Stimulated activated naive CD4-positive, alpha-beta T cell (primary cell): ENCODE data around the gene NIF3L1.
A peak's percentile ranks its signal among the peaks of the same experiment; 100 is the strongest.
"Not testable (repeated sequence)": the region's sequence is repeated elsewhere in the genome, so short reads cannot be mapped to it uniquely, and the experiment has no call there.

Source experiments
- DNase-seq, 6 experiments: peaks; one replicate each; lab custom pipeline; 2025; lab: John Stamatoyannopoulos, UW

The NIF3L1 gene

DNA sequence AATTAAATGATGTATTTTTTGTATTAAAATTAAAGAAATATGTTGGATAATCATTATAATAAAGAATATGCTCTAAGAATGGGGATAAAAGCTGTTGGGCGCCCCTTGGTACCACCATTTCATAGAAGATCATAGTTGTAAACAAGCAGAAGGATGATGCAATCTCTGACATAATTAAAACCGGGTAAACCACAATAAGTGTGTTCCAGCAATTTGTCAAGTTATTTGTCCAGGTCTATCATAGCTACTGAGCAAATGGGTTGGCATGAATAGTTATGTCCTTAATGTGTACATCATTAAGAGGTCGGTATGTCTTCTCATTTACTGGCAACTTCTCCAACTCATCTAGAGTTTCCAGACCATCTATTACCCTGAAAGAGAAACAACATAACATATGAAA lies 18.0 kb upstream of the NIF3L1 start:
- DNase-seq = no peak

DNA sequence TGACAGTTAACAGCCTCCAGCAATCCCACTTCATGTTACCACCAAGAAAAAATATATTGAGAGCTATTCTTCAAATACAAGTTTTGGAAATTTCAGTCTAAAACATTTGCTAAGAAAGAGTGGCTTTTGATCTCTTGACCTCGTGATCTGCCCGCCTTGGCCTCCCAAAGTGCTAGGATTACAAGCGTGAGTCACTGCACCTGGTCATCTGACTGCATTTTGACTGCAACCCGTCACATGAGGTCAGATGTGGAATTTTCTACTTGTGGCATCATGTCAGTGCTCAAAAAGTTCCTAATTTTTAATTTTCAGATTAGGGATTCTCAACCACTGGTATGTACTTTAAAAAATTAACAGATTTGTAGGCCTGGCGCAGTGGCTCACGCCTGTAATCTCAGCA lies 15.6 kb upstream of the NIF3L1 start:
- DNase-seq = no peak

DNA sequence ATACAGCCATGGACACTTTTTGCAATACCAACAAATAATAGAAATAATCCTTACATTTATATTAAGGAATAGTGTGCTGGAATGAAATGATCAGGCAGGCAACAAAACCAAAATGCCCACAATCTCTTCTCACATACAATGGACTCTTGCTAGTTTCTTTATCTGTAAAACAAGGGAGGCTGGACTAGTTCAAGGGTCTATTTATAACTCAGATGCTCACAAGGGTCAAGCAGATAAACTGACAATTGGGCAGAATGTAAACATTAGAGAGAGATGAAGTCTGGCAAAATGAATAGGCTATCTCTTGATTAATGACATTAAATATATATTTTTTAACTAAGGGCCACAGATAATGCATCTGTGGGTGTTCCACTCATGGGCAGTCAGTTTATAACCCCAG lies 11.7 kb upstream of the NIF3L1 start:
- DNase-seq = no peak

DNA sequence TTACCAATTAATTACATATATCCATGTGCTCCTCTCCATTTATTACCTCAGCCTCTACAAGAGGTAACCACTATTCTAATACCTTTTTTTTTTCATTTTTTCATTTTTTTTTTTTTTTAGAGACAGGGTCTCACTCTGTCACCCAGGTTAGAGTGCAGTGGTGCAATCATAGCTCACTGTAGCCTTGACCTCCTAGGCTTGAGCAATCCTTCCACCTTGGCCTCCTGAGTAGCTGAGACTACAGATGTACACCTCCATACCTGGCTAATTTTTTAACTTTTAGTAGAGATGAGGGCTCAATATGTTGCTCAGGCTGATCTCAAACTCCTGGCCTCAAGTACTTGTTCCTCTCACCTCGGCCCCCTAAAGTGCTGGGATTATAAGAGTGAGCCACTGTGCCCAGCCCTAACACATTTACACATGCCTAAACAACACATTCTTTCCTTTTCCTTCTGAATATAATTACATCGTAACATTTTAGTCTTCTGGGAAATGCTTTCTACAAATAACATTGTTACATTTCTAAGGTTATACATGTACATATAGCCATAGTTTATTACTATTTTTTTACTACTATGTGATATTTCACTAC lies 10.8 kb upstream of the NIF3L1 start:
- DNase-seq = no peak

DNA sequence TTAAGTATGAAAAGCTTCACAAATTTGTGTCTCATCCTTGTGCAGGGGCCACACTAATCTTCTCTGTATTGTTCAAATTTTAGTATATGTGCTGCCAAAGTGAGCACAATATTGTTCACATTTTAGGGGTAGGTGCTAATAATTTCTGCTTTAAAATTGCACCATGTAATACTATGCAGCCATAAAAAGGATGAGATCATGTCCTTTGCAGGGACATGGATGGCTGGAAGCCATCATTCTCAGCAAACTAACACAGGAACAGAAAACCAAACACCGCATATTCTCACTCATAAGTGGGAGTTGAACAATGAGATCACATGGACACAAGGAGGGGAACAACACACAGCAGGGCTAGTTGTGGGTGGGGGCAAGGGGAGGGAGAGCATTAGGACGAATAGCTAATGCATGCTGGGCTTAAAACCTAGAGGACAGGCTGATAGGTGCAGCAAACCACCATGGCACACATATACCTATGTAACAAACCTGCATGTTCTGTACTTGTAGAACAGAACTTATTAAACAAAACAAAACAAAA lies 7.4 kb upstream of the NIF3L1 start:
- DNase-seq = not testable (repeated sequence)

DNA sequence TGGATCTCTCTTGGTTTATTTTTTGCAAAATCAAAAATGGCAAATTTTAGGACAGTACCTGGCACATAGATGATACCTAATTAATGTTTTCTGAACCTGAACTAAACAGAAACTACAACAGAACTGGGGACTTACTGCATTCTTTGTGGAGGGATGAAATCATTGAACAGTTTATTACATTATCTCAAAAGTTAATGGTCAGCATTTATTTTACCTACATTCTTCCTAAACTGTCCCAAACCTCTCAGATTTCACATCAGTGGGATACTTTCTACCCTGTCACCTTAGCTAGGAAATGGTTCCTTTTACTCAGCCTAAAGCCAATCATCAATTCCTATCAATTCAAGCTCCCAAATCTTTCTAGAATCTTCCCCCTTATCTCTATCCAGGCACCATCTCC lies 10.3 kb downstream of the NIF3L1 start:
- no peak for DNase-seq

DNA sequence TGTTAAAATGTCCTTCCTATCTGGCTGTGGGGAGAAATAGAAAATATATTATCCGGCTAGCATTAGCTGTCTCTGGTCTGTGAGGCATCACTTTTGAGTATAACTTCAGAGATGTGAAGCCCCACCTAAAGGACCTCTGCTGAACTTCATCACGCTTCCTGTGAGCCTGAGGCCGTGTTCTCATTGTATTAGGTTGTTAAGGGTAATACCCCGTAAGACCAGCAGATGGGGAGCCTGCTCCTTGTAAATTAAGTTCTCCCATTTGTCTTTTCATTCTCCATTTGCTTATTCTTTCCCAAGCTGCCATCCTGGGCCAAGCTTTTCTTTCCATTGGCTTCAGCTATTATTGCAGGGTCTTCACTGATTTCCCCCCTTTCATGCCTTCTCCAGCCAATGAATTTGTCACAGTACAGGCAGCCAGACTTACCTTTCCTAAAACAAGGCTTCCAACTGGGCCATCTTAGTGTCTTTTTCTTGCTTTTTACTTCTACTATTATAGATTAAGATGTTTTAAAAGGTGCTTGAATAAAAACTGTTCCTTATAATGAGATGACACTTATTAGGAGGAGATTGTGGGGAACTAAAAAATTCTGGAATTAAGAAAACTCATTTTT lies 12.4 kb downstream of the NIF3L1 start:
- peak; percentile 23 to 78 (median 68) for DNase-seq

DNA sequence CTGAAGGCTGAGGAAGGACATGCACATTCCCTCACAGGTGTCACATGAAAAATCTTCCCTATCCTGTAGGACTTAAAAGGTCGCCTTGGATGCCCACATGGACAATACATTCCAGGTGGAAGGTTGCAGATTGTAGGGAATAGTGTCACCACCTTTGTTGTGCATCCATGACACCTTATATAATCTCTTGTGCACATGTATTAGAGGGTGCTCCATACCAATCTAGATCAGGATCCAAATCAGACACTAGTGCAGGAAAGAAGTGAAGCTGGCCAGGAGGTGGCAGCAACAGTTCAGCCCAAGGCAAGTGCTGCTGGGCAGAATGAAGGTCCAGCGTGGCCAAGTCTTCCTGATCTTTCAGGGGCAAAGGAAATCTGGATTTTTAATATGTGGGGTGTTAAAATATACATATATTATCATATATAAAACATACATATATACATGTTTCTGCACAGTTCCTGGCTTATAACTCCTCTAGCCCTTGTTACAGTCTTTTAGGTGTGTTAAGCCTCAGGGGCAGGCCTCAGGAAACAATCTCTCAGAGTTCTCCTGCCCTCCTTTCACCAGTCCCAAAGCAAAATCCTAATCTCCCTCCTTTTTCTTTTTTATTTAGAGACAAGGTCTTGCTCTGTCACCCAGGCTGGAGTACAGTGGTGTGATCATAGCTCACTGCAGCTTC lies 16.6 kb downstream of the NIF3L1 start:
- peak in 3 of 6 experiments; percentile 6 to 19 (median 14) for DNase-seq

GRCh38 chr2:200909958-200910357 lies 20.8 kb downstream of the NIF3L1 start:
- no peak for DNase-seq

DNA sequence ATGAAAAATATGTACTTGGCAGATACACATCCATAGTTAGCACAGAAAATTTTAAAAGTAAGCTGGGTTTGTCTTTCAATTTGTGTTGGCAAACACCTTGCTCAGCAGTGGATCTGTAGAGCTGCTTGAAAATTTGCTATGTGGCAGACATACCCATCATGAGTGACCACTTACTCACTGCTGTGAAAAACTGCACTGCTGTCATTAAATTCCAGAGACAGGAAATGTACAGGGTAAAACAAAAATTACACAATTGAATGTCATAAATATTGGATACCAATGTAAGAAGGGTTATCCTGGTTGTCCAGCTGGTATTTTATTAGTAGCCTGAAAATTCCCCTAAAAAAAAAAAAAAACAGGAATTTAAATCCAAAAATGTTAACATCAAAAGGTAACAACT lies 24.5 kb downstream of the NIF3L1 start:
- DNase-seq = no peak

DNA sequence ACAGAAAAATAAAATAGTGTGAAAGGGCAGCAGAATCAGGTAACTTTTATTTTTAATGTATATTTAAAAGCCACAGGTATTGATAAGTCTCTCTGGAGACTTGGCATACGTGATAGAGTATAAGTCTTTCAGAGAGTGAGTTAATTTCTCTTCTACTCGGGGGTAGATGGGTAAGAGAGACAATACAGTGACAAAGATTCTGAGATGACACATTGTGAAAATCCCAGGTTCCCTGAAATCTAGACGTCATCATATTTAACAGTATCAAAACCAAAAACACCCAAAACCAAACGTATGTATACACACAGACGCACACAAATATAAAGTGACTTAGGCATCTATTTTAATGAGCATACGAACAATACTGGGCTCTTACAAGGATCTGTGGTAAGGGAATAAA lies 33.3 kb downstream of the NIF3L1 start:
- DNase-seq = no peak

GRCh38 chr2:200929334-200930249 lies 40.4 kb downstream of the NIF3L1 start:
- no peak for DNase-seq

- no peak for DNase-seq
Measured at GRCh38 chr2:200930947-200931626, 41.9 kb downstream of the NIF3L1 start.

GRCh38 chr2:200939832-200940231 lies 50.7 kb downstream of the NIF3L1 start:
- no peak for DNase-seq

- no peak for DNase-seq
Measured at GRCh38 chr2:200943527-200944105, 54.4 kb downstream of the NIF3L1 start.

GRCh38 chr2:200944467-200945394 lies 55.6 kb downstream of the NIF3L1 start:
- DNase-seq = no peak

DNA sequence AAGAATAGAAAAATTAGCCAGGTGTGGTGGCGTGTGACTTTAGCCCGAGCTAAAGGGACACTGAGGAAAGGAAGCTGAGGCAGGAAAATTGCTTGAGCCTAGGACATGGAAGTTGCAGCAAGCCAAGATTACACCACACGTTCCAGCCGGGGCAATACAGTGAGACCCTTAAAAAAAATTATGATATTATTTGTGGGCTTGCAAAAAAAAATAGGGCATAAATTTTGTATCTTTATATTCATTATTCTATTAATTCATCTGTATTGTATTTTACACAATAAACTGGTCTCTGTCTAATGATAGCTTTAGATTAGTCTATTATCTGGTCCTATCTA lies 56.2 kb downstream of the NIF3L1 start:
- DNase-seq = no peak

GRCh38 chr2:200950378-200950777 lies 61.2 kb downstream of the NIF3L1 start:
- DNase-seq = no peak
